Thoracic aorta (tissue), 2 donors: ENCODE results near the gene SDCBP2. TPM values are rescaled to one million over a fixed set of nuclear protein-coding genes. Genes with fewer than 3 reads are reported as not detected.

Experiments
- ATAC-seq: fragments of 150-250 bp; one replicate; pipeline ENCODE4 v1.8.0; 2017; ENCODE audit warnings: low read depth; ENCODE audit not compliant: insufficient number of reproducible peaks, low FRiP score
- DNase-seq: peaks from one replicate; pipeline ENCODE4 v3.0.0-alpha.2; 2020; ENCODE audit warnings: low spot score
- H3K27ac ChIP-seq, 2 donors: fragments of 200-600 bp; sonication (generic); 1 replicate in 1 of 2; 2 replicates in 1 of 2; pipeline ENCODE4 v1.5.1; 2016; ENCODE audit warnings: mild to moderate bottlenecking in 2 of 2, moderate library complexity in 2 of 2
- H3K27me3 ChIP-seq: fragments of 200-600 bp; sonication (generic); replicated peaks from 2 replicates; pipeline ENCODE4 v1.6.0; 2016; ENCODE audit warnings: mild to moderate bottlenecking; ENCODE audit not compliant: insufficient read depth
- H3K36me3 ChIP-seq: fragments of 200-600 bp; sonication (generic); one replicate; pipeline ENCODE4 v1.5.1; 2016
- H3K4me1 ChIP-seq, 2 donors: fragments of 200-600 bp; sonication (generic); 1 replicate in 1 of 2; 2 replicates in 1 of 2; pipeline versions ENCODE4 v1.5.1 to v1.6.0; 2016; ENCODE audit warnings: low read depth in 2 of 2, mild to moderate bottlenecking in 1 of 2; ENCODE audit not compliant: control insufficient read depth in 1 of 2
- H3K4me3 ChIP-seq: fragments of 200-600 bp; sonication (generic); 2 replicates; pipeline ENCODE4 v1.5.1; 2016; ENCODE audit warnings: mild to moderate bottlenecking
- H3K9me3 ChIP-seq: fragments of 200-600 bp; sonication (generic); 2 replicates; pipeline ENCODE4 v1.5.1; 2016
- total RNA-seq, 2 donors: library from RNA; depleted of rRNA; stranded (reverse); fragments of >200 nt; gene quantifications; one replicate each; pipeline versions ENCODE4 v1.1.0 to v1.2.3, GENCODE V29; 2016
- TF ChIP-seq, protein P1 (sequence below): fragments of 200-600 bp; sonication (generic); IDR thresholded peaks from one replicate; pipeline ENCODE4 v1.5.1; 2019; ENCODE audit warnings: antibody characterized with exemption

Gene SDCBP2
- total RNA-seq, 2 donors from 2014 or later: 4.1 to 10.2 TPM

DNA sequence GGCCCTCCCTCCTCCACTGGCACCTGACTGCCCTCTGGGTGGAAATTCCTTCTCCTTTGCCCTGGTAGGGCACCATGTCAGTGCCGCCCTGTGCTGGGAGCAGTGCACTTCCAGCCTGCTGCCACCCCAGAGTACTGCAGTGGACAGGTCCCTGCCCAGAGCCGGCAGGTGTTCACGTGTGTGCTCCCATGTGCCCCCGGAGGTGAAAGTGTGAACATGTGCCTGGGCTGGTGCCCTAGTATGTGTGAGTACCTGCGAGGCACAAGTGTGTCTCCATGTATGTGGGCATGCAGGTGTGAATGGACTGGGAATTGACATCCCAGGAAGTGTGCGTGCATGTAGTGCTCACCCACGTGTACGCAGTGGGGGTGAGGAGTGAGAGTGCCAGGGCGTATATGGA is 29.4 kb downstream of the SDCBP2 start:
- Histone ChIP-seq H3K27me3 (no peaks in the 10 kb centered on the region), H3K4me3 (no peak overlapping the region), H3K9me3 (no peaks in the 10 kb centered on the region), H3K4me1 (no peaks in the 10 kb centered on the region), H3K27ac (no peak overlapping the region), H3K36me3 (peaks cover 8% of the 10 kb centered on the region)
- ATAC-seq (no peak), DNase-seq (no peak)
- TF ChIP-seq, protein P1, sequence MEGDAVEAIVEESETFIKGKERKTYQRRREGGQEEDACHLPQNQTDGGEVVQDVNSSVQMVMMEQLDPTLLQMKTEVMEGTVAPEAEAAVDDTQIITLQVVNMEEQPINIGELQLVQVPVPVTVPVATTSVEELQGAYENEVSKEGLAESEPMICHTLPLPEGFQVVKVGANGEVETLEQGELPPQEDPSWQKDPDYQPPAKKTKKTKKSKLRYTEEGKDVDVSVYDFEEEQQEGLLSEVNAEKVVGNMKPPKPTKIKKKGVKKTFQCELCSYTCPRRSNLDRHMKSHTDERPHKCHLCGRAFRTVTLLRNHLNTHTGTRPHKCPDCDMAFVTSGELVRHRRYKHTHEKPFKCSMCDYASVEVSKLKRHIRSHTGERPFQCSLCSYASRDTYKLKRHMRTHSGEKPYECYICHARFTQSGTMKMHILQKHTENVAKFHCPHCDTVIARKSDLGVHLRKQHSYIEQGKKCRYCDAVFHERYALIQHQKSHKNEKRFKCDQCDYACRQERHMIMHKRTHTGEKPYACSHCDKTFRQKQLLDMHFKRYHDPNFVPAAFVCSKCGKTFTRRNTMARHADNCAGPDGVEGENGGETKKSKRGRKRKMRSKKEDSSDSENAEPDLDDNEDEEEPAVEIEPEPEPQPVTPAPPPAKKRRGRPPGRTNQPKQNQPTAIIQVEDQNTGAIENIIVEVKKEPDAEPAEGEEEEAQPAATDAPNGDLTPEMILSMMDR: no peak

DNA sequence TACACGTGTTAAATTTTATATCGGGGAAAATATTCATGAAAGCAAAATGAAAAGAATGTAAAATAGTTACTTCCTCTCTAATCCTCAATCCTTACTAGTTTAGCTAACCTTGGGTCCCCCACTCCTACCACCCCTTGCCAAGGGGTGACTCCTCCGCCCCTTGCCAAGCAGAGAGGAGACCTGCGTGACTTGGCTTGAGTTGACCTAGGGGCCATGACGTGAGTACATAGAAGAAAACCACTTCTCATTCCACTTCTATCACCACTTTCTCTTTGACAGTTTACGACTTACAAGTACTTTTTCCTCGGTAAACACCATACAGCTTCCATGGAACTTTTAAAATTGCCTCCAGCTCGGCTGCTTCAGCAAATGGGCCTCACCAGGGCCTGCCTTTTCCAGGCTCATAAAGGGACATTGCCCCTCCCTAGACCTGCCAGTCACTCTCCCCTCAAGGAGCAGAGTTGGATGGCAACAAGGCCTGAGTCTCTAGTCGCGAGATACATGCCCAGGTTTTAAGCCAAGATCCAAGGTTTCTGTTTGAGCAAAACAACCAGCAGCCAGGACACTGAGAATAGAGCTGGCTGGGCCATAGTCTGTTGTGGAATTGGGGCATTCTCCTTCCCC is 29.9 kb downstream of the SDCBP2 start:
- no peak for DNase-seq
- no peak overlapping the region for H3K4me3 ChIP-seq
- no peaks in the 10 kb centered on the region for H3K9me3 ChIP-seq
- no peaks in the 10 kb centered on the region for H3K27me3 ChIP-seq
- no peak overlapping the region for H3K27ac ChIP-seq
- TF ChIP-seq, protein P1: no peak
- peaks cover 7% of the 10 kb centered on the region for H3K36me3 ChIP-seq
- no peaks in the 10 kb centered on the region for H3K4me1 ChIP-seq
- no peak for ATAC-seq

DNA sequence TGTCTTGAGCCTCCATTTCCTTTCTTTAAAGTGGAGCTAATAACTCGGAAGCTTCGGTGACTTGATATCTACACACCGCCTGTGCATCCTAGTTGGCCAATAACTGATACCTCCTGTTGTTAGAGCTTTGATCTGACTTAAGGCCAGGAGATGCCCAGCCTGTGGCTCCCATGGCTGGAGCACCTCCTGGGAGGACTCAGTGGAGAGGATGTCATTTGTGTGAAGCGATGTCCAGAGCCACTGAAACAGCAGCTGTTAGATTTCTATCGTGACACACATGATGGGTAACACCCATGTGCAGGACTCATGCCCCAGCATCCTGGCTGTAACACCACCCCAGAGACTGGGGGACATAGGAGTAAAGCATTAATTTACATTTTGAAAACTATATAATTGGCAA is 30.8 kb downstream of the SDCBP2 start:
- Histone ChIP-seq H3K9me3 (no peaks in the 10 kb centered on the region), H3K4me3 (no peak overlapping the region), H3K4me1 (no peaks in the 10 kb centered on the region), H3K27ac (no peak overlapping the region), H3K36me3 (peaks cover 7% of the 10 kb centered on the region), H3K27me3 (no peaks in the 10 kb centered on the region)
- TF ChIP-seq, protein P1: no peak
- DNase-seq (no peak), ATAC-seq (no peak)

DNA sequence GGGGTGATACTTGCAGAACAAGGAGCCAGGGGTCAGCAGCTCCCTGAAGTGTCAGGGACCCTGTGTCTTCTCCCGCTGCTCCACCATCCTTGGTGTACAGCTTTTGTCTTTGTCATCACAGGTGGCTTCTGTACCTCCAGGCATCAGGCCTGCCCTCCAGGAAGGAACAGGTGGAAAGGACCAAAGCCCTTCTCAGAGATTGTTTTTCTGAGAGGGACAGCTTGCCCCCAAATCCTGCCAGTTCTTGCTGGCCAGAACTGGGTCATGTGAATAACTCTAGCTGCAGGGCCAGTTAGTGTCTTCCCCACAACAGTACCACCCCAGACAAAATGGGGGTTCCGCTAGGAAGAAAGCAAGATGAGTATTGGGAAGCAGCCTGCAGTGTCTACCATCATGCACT is 31.5 kb downstream of the SDCBP2 start:
- H3K4me1 ChIP-seq: no peaks in the 10 kb centered on the region
- no peak overlapping the region for H3K4me3 ChIP-seq
- H3K9me3 ChIP-seq: no peaks in the 10 kb centered on the region
- TF ChIP-seq, protein P1: no peak
- H3K27me3 ChIP-seq: no peaks in the 10 kb centered on the region
- H3K36me3 ChIP-seq: peaks cover 7% of the 10 kb centered on the region
- H3K27ac ChIP-seq: no peak overlapping the region
- DNase-seq (no peak), ATAC-seq (no peak)

DNA sequence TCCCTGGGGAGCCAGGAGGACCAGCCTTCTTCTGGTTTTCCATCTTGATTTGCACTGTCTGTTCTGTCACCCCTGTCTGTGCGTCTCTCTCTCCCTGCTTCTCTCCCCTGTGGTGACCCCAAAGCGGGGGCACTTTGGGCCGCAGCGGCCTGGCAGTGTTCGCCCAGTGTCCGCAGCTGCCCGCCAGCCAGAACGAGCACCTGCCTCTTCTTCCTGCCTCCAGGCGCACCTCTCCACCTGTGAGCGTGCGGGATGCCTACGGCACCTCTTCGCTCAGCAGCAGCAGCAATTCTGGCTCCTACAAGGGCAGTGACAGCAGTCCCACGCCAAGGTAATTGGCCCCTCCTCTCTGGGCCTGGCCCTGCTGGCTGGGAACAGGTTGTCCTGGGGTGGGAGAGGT is 32.0 kb downstream of the SDCBP2 start:
- no peaks in the 10 kb centered on the region for H3K9me3 ChIP-seq
- H3K36me3 ChIP-seq: peaks cover 7% of the 10 kb centered on the region
- DNase-seq (no peak), ATAC-seq (no peak)
- H3K4me1 ChIP-seq: no peaks in the 10 kb centered on the region
- H3K4me3 ChIP-seq: no peak overlapping the region
- H3K27me3 ChIP-seq: no peaks in the 10 kb centered on the region
- TF ChIP-seq, protein P1: no peak
- no peak overlapping the region for H3K27ac ChIP-seq
